ENCODE measurements around the gene TTLL3. TPM values are rescaled to one million over a fixed set of nuclear protein-coding genes. Genes with fewer than 3 reads are reported as not detected.
A peak's percentile ranks its signal among the peaks of the same experiment; 100 is the strongest.

TTLL3 gene
- total RNA-seq, 1 experiment from 2014 or later, result 8.4 TPM

DNA sequence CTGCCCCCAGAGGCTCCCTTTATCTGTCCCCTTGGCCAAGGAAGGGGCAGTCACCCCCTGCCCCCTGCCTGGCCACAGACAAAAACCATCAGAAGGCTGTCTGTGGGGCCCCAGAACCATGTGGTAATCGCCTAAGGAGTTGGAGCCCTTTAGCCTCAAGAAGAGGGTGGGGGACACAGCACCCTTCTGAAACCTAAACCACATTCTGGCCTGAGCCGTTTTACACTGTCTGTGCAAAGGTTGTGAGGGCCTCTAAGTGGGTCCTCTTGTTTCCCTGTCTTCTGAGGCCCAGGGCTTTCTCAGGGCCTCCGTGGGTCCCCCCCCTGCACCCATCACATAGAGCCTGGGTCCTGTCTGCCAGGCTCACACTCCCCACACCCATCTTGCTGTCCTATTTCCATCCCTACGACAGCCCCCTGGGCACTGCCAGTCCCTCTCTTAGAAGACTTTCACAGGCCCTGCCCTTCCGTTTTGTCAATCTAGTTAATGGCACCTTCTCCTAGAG lies 51.6 kb downstream of the TTLL3 start:
- H3K4me3 ChIP-seq (ENCODE audit: low read length), result no peak overlapping the region
- ChIA-PET POLR2A (ENCODE audit: unreplicated experiment) (no interaction called here), CTCF (no interaction called here)
- no peak for TF ChIP-seq EZH2 (IDR thresholded peaks at IDR 0.05; ENCODE audit: low read length, unreplicated experiment)
- TF ChIP-seq EZH2phosphoT487 (IDR thresholded peaks at IDR 0.05; ENCODE audit: borderline replicate concordance, low read length), result no peak
- no peak for TF ChIP-seq CTCF (conservative IDR thresholded peaks at IDR 0.05; ENCODE audit: low read depth, low read length)
- H3K27me3 ChIP-seq (ENCODE audit: low read length), result no peaks in the 10 kb centered on the region
- intact Hi-C loops (cut with micrococcal nuclease), result loop anchor here (5.0 kb wide), 1 partner anchor 56 kb away; the partner anchor contains the start of gene IL17RC
- H3K9ac ChIP-seq (ENCODE audit: low read length), result no peak overlapping the region
- no peak overlapping the region for H3K27ac ChIP-seq (ENCODE audit: low read length)
- no TSS peak for BruUV-seq (replicated peaks)
- no peaks in the 10 kb centered on the region for H3K36me3 ChIP-seq (ENCODE audit: low read depth, low read length)
- H2AFZ ChIP-seq (ENCODE audit: low read length), result no peak overlapping the region; the same call in 1 of the 2 replicates
- H3K4me1 ChIP-seq (ENCODE audit: insufficient read depth, low read length), result 0 out of 2 replicates have a peak, but pooled peaks cover 9% of the 10 kb centered on the region
- DNase-seq (no peak), ATAC-seq (no peak)
- H3F3A ChIP-seq (ENCODE audit: low read length, unreplicated experiment), result no peaks in the 10 kb centered on the region
- no peaks in the 10 kb centered on the region for H4K20me1 ChIP-seq (ENCODE audit: low read length)
- no peaks in the 10 kb centered on the region for H3K79me2 ChIP-seq (ENCODE audit: low read length)
- no peaks in the 10 kb centered on the region for H3K9me2 ChIP-seq (replicated peaks; ENCODE audit: low read length)
- no peak overlapping the region for H3K4me2 ChIP-seq (ENCODE audit: low read length)
- no peaks in the 10 kb centered on the region for H3K9me3 ChIP-seq (ENCODE audit: low read length)

- Histone ChIP-seq H4K20me1 (ENCODE audit: low read length) (no peaks in the 10 kb centered on the region), H2AFZ (ENCODE audit: low read length) (peak overlapping the region; percentile 69), H3K4me3 (ENCODE audit: low read length) (peak overlapping the region; percentile 50; the same call in 1 of the 2 replicates), H3K27ac (ENCODE audit: low read length) (no peak overlapping the region), H3K9ac (ENCODE audit: low read length) (no peak overlapping the region), H3K4me1 (ENCODE audit: insufficient read depth, low read length) (0 out of 2 replicates have a peak, but pooled peaks cover 9% of the 10 kb centered on the region), H3K79me2 (ENCODE audit: low read length) (no peaks in the 10 kb centered on the region), H3K9me2 (replicated peaks; ENCODE audit: low read length) (no peaks in the 10 kb centered on the region), H3F3A (ENCODE audit: low read length, unreplicated experiment) (no peaks in the 10 kb centered on the region), H3K36me3 (ENCODE audit: low read depth, low read length) (no peaks in the 10 kb centered on the region), H3K27me3 (ENCODE audit: low read length) (no peaks in the 10 kb centered on the region), H3K9me3 (ENCODE audit: low read length) (no peaks in the 10 kb centered on the region), H3K4me2 (ENCODE audit: low read length) (peak overlapping the region; percentile 59)
- POLR2A ChIA-PET (ENCODE audit: unreplicated experiment), result no interaction called here
- no TSS peak for BruUV-seq (replicated peaks)
- CTCF ChIA-PET, result no interaction called here
- intact Hi-C loops (cut with micrococcal nuclease), result loop anchor here (5.0 kb wide), 1 partner anchor 55 kb away; the partner anchor contains the start of gene IL17RC
- ATAC-seq (peak; percentile 88), DNase-seq (peak; percentile 48)
- no peak for TF ChIP-seq EZH2 (IDR thresholded peaks at IDR 0.05; ENCODE audit: low read length, unreplicated experiment)
- peak; percentile 48 for TF ChIP-seq CTCF (conservative IDR thresholded peaks at IDR 0.05; ENCODE audit: low read depth, low read length)
Measured at GRCh38 chr3:9862391-9863057, 52.5 kb downstream of the TTLL3 start.

Measured in PC-3 (cell line).